Ishikawa (cell line): ENCODE measurements around the gene CCSER1.

ENCODE experiments used
- TAF1 ChIP-seq: IDR thresholded peaks from 2 replicates; pipeline ENCODE4 v1.6.1; 2012; ENCODE audit warnings: low read depth, mild to moderate bottlenecking
- USF1 ChIP-seq: IDR thresholded peaks from 2 replicates; pipeline ENCODE4 v1.6.1; 2012
- YY1 ChIP-seq: IDR thresholded peaks from 2 replicates; pipeline ENCODE4 v1.6.1; 2012; ENCODE audit warnings: low read depth
- ZBTB7A ChIP-seq: IDR thresholded peaks from 2 replicates; pipeline ENCODE4 v1.6.1; 2012; ENCODE audit warnings: low read depth
- TF ChIP-seq, protein P1 (sequence below): IDR thresholded peaks from 2 replicates; pipeline ENCODE4 v1.6.1; 2012; ENCODE audit warnings: low read depth, mild to moderate bottlenecking
- TF ChIP-seq, protein P2 (sequence below): IDR thresholded peaks from 2 replicates; pipeline ENCODE4 v1.6.1; 2012

- TF ChIP-seq ZBTB7A, result no peak
- TF ChIP-seq TAF1, result no peak
- TF ChIP-seq, protein P1, sequence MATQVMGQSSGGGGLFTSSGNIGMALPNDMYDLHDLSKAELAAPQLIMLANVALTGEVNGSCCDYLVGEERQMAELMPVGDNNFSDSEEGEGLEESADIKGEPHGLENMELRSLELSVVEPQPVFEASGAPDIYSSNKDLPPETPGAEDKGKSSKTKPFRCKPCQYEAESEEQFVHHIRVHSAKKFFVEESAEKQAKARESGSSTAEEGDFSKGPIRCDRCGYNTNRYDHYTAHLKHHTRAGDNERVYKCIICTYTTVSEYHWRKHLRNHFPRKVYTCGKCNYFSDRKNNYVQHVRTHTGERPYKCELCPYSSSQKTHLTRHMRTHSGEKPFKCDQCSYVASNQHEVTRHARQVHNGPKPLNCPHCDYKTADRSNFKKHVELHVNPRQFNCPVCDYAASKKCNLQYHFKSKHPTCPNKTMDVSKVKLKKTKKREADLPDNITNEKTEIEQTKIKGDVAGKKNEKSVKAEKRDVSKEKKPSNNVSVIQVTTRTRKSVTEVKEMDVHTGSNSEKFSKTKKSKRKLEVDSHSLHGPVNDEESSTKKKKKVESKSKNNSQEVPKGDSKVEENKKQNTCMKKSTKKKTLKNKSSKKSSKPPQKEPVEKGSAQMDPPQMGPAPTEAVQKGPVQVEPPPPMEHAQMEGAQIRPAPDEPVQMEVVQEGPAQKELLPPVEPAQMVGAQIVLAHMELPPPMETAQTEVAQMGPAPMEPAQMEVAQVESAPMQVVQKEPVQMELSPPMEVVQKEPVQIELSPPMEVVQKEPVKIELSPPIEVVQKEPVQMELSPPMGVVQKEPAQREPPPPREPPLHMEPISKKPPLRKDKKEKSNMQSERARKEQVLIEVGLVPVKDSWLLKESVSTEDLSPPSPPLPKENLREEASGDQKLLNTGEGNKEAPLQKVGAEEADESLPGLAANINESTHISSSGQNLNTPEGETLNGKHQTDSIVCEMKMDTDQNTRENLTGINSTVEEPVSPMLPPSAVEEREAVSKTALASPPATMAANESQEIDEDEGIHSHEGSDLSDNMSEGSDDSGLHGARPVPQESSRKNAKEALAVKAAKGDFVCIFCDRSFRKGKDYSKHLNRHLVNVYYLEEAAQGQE, result no peak
- TF ChIP-seq, protein P2, sequence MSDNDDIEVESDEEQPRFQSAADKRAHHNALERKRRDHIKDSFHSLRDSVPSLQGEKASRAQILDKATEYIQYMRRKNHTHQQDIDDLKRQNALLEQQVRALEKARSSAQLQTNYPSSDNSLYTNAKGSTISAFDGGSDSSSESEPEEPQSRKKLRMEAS, result no peak
- TF ChIP-seq YY1, result no peak
- TF ChIP-seq USF1, result no peak
Measured at GRCh38 chr4:91304292-91304691, 1177.1 kb downstream of the CCSER1 start.
